H1 (cell line): ENCODE data around the gene SLC7A5. TPM values are rescaled to one million over a fixed set of nuclear protein-coding genes. Genes with fewer than 3 reads are reported as not detected.

ENCODE experiments used
- CTCF ChIA-PET: fragments of 300-600 bp; sonication (Branson Sonifier 250); formaldehyde crosslinking; loops from one replicate; lab custom pipeline; 2021; ENCODE audit not compliant: partially characterized antibody; lab: Charles Lee
- POLR2A ChIA-PET: fragments of 300-600 bp; sonication (Branson Sonifier 250); formaldehyde crosslinking; loops from one replicate; lab custom pipeline; 2021; ENCODE audit warnings: inconsistent platforms; ENCODE audit not compliant: partially characterized antibody; lab: Charles Lee
- DNase-seq, 2 experiments: peaks; one replicate each; pipeline versions ENCODE4 v3.0.0 to v3.0.0-alpha.2; 2010 to 2022; ENCODE audit warnings: low spot score in 2 of 2, low read depth in 1 of 2, mixed read lengths in 1 of 2
- FAIRE-seq: peaks from 2 replicates; lab custom pipeline; 2011; peaks lifted over from hg19 to GRCh38; lab: Jason Lieb, UNC
- H2AFZ ChIP-seq: 2 replicates; pipeline ENCODE4 v1.8.1; 2012; ENCODE audit warnings: low read length, inconsistent platforms
- H2AK5ac ChIP-seq: 2 replicates; pipeline ENCODE4 v1.6.1; 2013; ENCODE audit warnings: low read depth, low read length
- H2BK120ac ChIP-seq: replicated peaks from 2 replicates; pipeline ENCODE3; 2013; ENCODE audit warnings: low read depth, low read length, inconsistent platforms
- H2BK12ac ChIP-seq: 2 replicates; pipeline ENCODE4 v1.6.1; 2013; ENCODE audit warnings: low read depth, low read length
- H2BK15ac ChIP-seq: 2 replicates; pipeline ENCODE4 v1.6.1; 2013; ENCODE audit warnings: low read length
- H2BK20ac ChIP-seq: 2 replicates; pipeline ENCODE4 v1.6.1; 2013; ENCODE audit warnings: low read length
- H2BK5ac ChIP-seq: 2 replicates; pipeline ENCODE4 v1.6.1; 2013; ENCODE audit warnings: low read depth, low read length
- H3K14ac ChIP-seq: 2 replicates; pipeline ENCODE4 v1.6.1; 2013; ENCODE audit warnings: inconsistent platforms; ENCODE audit not compliant: insufficient read length
- H3K18ac ChIP-seq: 2 replicates; pipeline ENCODE4 v1.6.1; 2013; ENCODE audit warnings: low read length; ENCODE audit errors: extremely low read depth
- H3K23ac ChIP-seq: 2 replicates; pipeline ENCODE4 v1.6.1; 2013; ENCODE audit warnings: inconsistent platforms; ENCODE audit not compliant: insufficient read length
- H3K23me2 ChIP-seq: 2 replicates; pipeline ENCODE4 v1.6.1; 2013; ENCODE audit warnings: low read depth, low read length
- H3K27ac ChIP-seq: 2 replicates; pipeline ENCODE4 v1.6.1; 2011; ENCODE audit warnings: low read depth, low read length, inconsistent platforms
- H3K27me3 ChIP-seq, 4 experiments: replicated peaks in 1 of 4; 1 replicate in 1 of 4; 2 replicates in 3 of 4; pipeline versions ENCODE4 v1.6.1 to v1.8.1; 2011 to 2013; ENCODE audit warnings: low read length in 3 of 4, mild to moderate bottlenecking in 3 of 4, inconsistent platforms in 2 of 4, mixed read lengths in 2 of 4, moderate library complexity in 1 of 4; ENCODE audit not compliant: control insufficient read depth in 3 of 4, insufficient read depth in 3 of 4; ENCODE audit errors: extremely low read depth in 1 of 4
- H3K36me3 ChIP-seq, 4 experiments: 2 replicates each; pipeline versions ENCODE4 v1.6.1 to v1.8.1; 2011 to 2013; ENCODE audit warnings: mild to moderate bottlenecking in 4 of 4, low read length in 3 of 4, moderate library complexity in 2 of 4, control low read depth in 1 of 4, inconsistent platforms in 1 of 4; ENCODE audit not compliant: insufficient read depth in 4 of 4, control insufficient read depth in 2 of 4
- H3K4ac ChIP-seq: replicated peaks from 2 replicates; pipeline ENCODE3; 2013; ENCODE audit warnings: low read length, low read depth, mixed read lengths, inconsistent platforms; ENCODE audit not compliant: insufficient read length
- H3K4me1 ChIP-seq, 4 experiments: replicated peaks in 1 of 4; 1 replicate in 1 of 4; 2 replicates in 3 of 4; pipeline versions ENCODE4 v1.6.1 to v1.8.1; 2011 to 2013; ENCODE audit warnings: low read length in 3 of 4, inconsistent platforms in 2 of 4, mixed read lengths in 1 of 4; ENCODE audit not compliant: insufficient read depth in 4 of 4, control insufficient read depth in 3 of 4
- H3K4me2 ChIP-seq, 2 experiments: 2 replicates each; pipeline versions ENCODE4 v1.6.1 to v1.8.1; 2011 to 2013; ENCODE audit warnings: low read depth in 2 of 2, low read length in 2 of 2, control low read depth in 1 of 2, inconsistent platforms in 1 of 2, mild to moderate bottlenecking in 1 of 2; ENCODE audit not compliant: insufficient read depth in 1 of 2
- H3K4me3 ChIP-seq, 4 experiments: fragments of 200-600, 300-600 bp in 1 of 4; sonication (generic), shearing (Covaris generic), sonication (Bioruptor Twin) in 1 of 4; 2 replicates each; pipeline versions ENCODE4 v1.5.1 to v1.8.1; 2011 to 2016; ENCODE audit warnings: low read length in 4 of 4, low read depth in 3 of 4, control low read depth in 2 of 4, inconsistent platforms in 2 of 4, mild to moderate bottlenecking in 2 of 4, mixed read lengths in 1 of 4, moderate library complexity in 1 of 4; ENCODE audit not compliant: insufficient read depth in 2 of 4; ENCODE audit errors: extremely low read depth in 1 of 4
- H3K56ac ChIP-seq: replicated peaks from 2 replicates; pipeline ENCODE3; 2013; ENCODE audit warnings: low read depth, mild to moderate bottlenecking, mixed read lengths, low read length, inconsistent platforms; ENCODE audit not compliant: insufficient read length
- H3K79me1 ChIP-seq: 2 replicates; pipeline ENCODE4 v1.6.1; 2013; ENCODE audit warnings: low read depth, low read length, control low read depth
- H3K79me2 ChIP-seq, 2 experiments: 2 replicates each; pipeline versions ENCODE4 v1.6.1 to v1.8.1; 2012 to 2013; ENCODE audit warnings: low read length in 2 of 2, mild to moderate bottlenecking in 2 of 2, inconsistent platforms in 1 of 2; ENCODE audit not compliant: insufficient read depth in 2 of 2, control insufficient read depth in 1 of 2
- H3K9ac ChIP-seq, 4 experiments: replicated peaks in 1 of 4; 1 replicate in 1 of 4; 2 replicates in 3 of 4; pipeline versions ENCODE4 v1.6.1 to v1.8.1; 2011 to 2013; ENCODE audit warnings: low read depth in 3 of 4, low read length in 3 of 4, control low read depth in 2 of 4, mild to moderate bottlenecking in 2 of 4, moderate library complexity in 2 of 4, inconsistent platforms in 1 of 4; ENCODE audit errors: extremely low read depth in 1 of 4
- H3K9me3 ChIP-seq, 2 experiments: 2 replicates each; pipeline versions ENCODE4 v1.6.1 to v1.8.1; 2012 to 2013; ENCODE audit warnings: mild to moderate bottlenecking in 2 of 2, moderate library complexity in 2 of 2, control low read depth in 1 of 2, inconsistent platforms in 1 of 2, low read depth in 1 of 2, low read length in 1 of 2, mixed read lengths in 1 of 2; ENCODE audit not compliant: insufficient read depth in 2 of 2
- H4K20me1 ChIP-seq, 2 experiments: replicated peaks in 1 of 2; 2 replicates each; pipeline versions ENCODE3 to v1.8.1; 2011 to 2013; ENCODE audit warnings: inconsistent platforms in 2 of 2, low read length in 2 of 2, mild to moderate bottlenecking in 1 of 2; ENCODE audit not compliant: insufficient read depth in 2 of 2, control insufficient read depth in 1 of 2
- H4K5ac ChIP-seq: 2 replicates; pipeline ENCODE4 v1.6.1; 2013; ENCODE audit warnings: low read length, low read depth, mixed read lengths, inconsistent platforms; ENCODE audit not compliant: insufficient read length
- H4K8ac ChIP-seq: 2 replicates; pipeline ENCODE4 v1.8.0; 2013; ENCODE audit warnings: mild to moderate bottlenecking, moderate library complexity, low read length, inconsistent platforms; ENCODE audit not compliant: insufficient read depth; ENCODE audit errors: extremely low read depth
- H4K91ac ChIP-seq: replicated peaks from 2 replicates; pipeline ENCODE3; 2013; ENCODE audit warnings: low read length, mixed read lengths, inconsistent platforms; ENCODE audit not compliant: insufficient read length
- KDM4A ChIP-seq: IDR thresholded peaks from one replicate; pipeline ENCODE4 v1.7.1; 2012; ENCODE audit warnings: low read depth, mild to moderate bottlenecking, moderate library complexity, low read length, inconsistent platforms; ENCODE audit not compliant: severe bottlenecking
- WGBS, 2 experiments: shearing (Covaris generic) in 1 of 2; methylation state at CpG; one replicate each; pipeline versions ENCODE4 v1.1.6 to v1.1.7; 2013 to 2015; ENCODE audit warnings: low lambda C conversion rate in 2 of 2, mixed read lengths in 2 of 2, inconsistent platforms in 1 of 2, low coverage in 1 of 2, missing lambda C conversion rate in 1 of 2; ENCODE audit not compliant: insufficient replicate concordance in 2 of 2, insufficient coverage in 1 of 2, insufficient read length in 1 of 2; ENCODE audit errors: extremely low coverage in 1 of 2, missing lambda C conversion rate in 1 of 2; 5-methylcytosine and 5-hydroxymethylcytosine counted together
- polyA plus RNA-seq, 7 experiments: library from polyadenylated mRNA; depleted of rRNA in 3 of 7; stranded (reverse) in 5 of 7; unstranded in 2 of 7; fragments of >200 nt in 5 of 7; fragments of 200-250 nt in 2 of 7; gene quantifications; 1 replicate in 5 of 7; 2 replicates in 1 of 7; 4 replicates in 1 of 7; pipeline versions ENCODE4 v1.2.1 to v1.2.3, GENCODE V29; 2011 to 2013; ENCODE audit warnings: missing spikeins in 2 of 7, mixed read lengths in 2 of 7
- total RNA-seq: library from RNA; stranded (reverse); fragmentation: NEBNext Ultra II Directional; extraction: Animal tissue kit (Norgen Biotek cat#: 25700); gene quantifications from 2 replicates; pipeline ENCODE4 v1.2.1, GENCODE V29; 2021
- TF ChIP-seq, protein P1 (sequence below): IDR thresholded peaks from 2 replicates; pipeline ENCODE4 v1.6.1; 2012; ENCODE audit warnings: inconsistent platforms

The SLC7A5 gene
- total and polyA plus RNA-seq, 2 of the 8 experiments (the other 6 are each of a cell fraction or from before 2014, with no cell fraction given): 68.2 to 341 TPM

DNA sequence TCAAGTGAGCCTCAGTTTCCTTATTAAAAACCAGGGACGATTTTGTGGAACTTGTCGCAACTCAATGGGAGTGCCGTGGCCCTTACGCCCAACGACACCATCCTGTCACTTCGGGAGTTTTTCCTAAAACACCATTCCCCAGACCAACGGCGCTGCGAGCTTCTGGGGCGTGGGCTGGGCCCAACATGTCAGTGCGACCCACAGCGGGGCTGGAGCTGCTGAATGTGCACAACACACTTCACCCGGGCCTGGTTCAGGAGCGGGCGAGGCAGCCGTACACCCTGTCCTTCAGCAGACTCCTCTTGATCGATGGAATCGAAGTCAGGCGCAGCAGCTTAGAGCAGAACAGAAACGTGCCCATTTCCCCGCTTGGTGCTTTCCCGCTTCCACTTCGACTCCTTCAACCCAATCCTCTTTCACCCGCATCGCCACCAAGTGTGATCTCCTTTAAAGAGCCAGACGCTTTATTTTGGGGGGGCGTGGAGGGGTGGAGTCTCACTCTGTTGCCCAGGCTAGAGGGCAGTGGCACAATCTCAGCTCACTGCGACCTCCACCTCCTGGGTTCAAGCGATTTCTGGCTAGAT is 13.2 kb upstream of the SLC7A5 start:
- Histone ChIP-seq H3K14ac (no peak overlapping the region), H3K9ac (no peak overlapping the region), H3K23me2 (no peaks in the 10 kb centered on the region), H3K79me1 (no peaks in the 10 kb centered on the region), H3K27ac (no peak overlapping the region), H2BK5ac (peak overlapping the region; percentile 75; the same call in 1 of the 2 replicates), H3K36me3 (no peaks in the 10 kb centered on the region), H3K4me2 (no peak overlapping the region), H3K4me1 (peaks cover 0 to 15% (median 8%) of the 10 kb centered on the region in 4 experiments; a peak in 4 of 7 replicates), H4K20me1 (no peaks in the 10 kb centered on the region), H3K56ac (no peak overlapping the region), H4K5ac (no peak overlapping the region), H2AFZ (peak overlapping the region; percentile 11; the same call in 1 of the 2 replicates), H3K4me3 (no peak overlapping the region), H2BK20ac (peak overlapping the region; percentile 48; the same call in 1 of the 2 replicates), H3K4ac (no peak overlapping the region), H2BK15ac (peak overlapping the region; percentile 46; the same call in 1 of the 2 replicates), H4K91ac (no peak overlapping the region), H3K9me3 (peaks cover 0 to 6% of the 10 kb centered on the region in 2 experiments; a peak in 2 of 4 replicates), H3K23ac (no peak overlapping the region), H3K79me2 (no peaks in the 10 kb centered on the region), H2AK5ac (no peak overlapping the region), H3K18ac (no peak overlapping the region), H3K27me3 (no peaks in the 10 kb centered on the region), H4K8ac (no peak overlapping the region), H2BK12ac (0 out of 2 replicates have a peak overlapping the region, but pooled peaks have one; percentile 75), H2BK120ac (no peak overlapping the region)
- DNase-seq: no peak
- POLR2A ChIA-PET: no interaction called here
- TF ChIP-seq, protein P1, sequence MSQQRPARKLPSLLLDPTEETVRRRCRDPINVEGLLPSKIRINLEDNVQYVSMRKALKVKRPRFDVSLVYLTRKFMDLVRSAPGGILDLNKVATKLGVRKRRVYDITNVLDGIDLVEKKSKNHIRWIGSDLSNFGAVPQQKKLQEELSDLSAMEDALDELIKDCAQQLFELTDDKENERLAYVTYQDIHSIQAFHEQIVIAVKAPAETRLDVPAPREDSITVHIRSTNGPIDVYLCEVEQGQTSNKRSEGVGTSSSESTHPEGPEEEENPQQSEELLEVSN: peak; percentile 53
- TF ChIP-seq KDM4A: no peak
- 87% methylated on average over 29 of the region's 29 CpGs; no CpG with 5 or more reads in 1 of the 2 experiments for WGBS, 2 experiments
- FAIRE-seq: no peak
- CTCF ChIA-PET: interaction anchor here (1.0 to 3.1 kb wide), 4 partner anchors 10 to 103 kb away, joined by 3 to 12 read pairs (median 3); no protein-coding TSS in a partner anchor
